Nephron progenitor cell (in vitro differentiated cells): ENCODE results near the gene ATP5PF.
A peak's percentile ranks its signal among the peaks of the same experiment; 100 is the strongest.

Experiments used
- DNase-seq: peaks from one replicate; pipeline ENCODE4 v3.0.0; 2021
- H3K27ac Mint-ChIP-seq: 2 replicates; pipeline ENCODE4 v1.8.0; 2021; ENCODE audit warnings: mild to moderate bottlenecking, moderate library complexity, mixed read lengths
- H3K27me3 Mint-ChIP-seq: 2 replicates; pipeline ENCODE4 v1.8.0; 2021; ENCODE audit warnings: mild to moderate bottlenecking, low read depth, mixed read lengths; ENCODE audit not compliant: poor library complexity
- H3K36me3 Mint-ChIP-seq: 2 replicates; pipeline ENCODE4 v1.8.0; 2021; ENCODE audit warnings: low read depth, mixed read lengths
- H3K4me1 Mint-ChIP-seq: 2 replicates; pipeline ENCODE4 v1.8.0; 2021; ENCODE audit warnings: mixed read lengths
- H3K4me3 Mint-ChIP-seq: 2 replicates; pipeline ENCODE4 v1.8.0; 2021; ENCODE audit warnings: mild to moderate bottlenecking, moderate library complexity, mixed read lengths
- H3K9me3 Mint-ChIP-seq: 2 replicates; pipeline ENCODE4 v1.8.0; 2021; ENCODE audit warnings: mild to moderate bottlenecking, moderate library complexity, mixed read lengths
- TF ChIP-seq, protein P1 (sequence below): fragments of 200-600 bp; sonication (generic); IDR thresholded peaks from 2 replicates; pipeline ENCODE4 v1.5.0; 2021; ENCODE audit warnings: antibody characterized with exemption

ATP5PF gene

DNA sequence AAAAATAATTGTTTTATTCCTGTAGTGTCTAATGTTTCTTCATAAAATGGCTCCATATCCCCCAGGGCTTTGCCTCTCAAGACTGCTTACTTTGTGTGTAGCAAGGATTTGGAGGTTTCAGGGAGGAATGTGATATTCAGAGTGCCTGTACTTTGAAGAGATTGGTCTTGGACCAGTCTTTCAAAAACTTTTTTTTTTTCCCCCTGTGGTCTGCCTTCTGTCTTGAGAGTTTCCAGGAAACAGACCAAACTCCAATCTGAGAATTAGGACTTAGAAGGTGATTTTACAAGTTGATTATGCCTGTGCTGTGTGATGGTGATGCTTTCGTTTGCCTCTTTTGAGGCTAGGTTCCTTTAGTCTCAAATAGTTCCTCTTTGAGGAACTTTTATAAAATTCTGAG is 26.0 kb upstream of the ATP5PF start:
- H3K36me3 Mint-ChIP-seq: peaks cover 47% of the 10 kb centered on the region
- peak overlapping the region; percentile 21 for H3K27ac Mint-ChIP-seq
- H3K27me3 Mint-ChIP-seq: no peaks in the 10 kb centered on the region
- H3K9me3 Mint-ChIP-seq: no peaks in the 10 kb centered on the region
- TF ChIP-seq, protein P1, sequence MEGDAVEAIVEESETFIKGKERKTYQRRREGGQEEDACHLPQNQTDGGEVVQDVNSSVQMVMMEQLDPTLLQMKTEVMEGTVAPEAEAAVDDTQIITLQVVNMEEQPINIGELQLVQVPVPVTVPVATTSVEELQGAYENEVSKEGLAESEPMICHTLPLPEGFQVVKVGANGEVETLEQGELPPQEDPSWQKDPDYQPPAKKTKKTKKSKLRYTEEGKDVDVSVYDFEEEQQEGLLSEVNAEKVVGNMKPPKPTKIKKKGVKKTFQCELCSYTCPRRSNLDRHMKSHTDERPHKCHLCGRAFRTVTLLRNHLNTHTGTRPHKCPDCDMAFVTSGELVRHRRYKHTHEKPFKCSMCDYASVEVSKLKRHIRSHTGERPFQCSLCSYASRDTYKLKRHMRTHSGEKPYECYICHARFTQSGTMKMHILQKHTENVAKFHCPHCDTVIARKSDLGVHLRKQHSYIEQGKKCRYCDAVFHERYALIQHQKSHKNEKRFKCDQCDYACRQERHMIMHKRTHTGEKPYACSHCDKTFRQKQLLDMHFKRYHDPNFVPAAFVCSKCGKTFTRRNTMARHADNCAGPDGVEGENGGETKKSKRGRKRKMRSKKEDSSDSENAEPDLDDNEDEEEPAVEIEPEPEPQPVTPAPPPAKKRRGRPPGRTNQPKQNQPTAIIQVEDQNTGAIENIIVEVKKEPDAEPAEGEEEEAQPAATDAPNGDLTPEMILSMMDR: no peak
- no peak for DNase-seq
- no peaks in the 10 kb centered on the region for H3K4me1 Mint-ChIP-seq
- H3K4me3 Mint-ChIP-seq: no peak overlapping the region

DNA sequence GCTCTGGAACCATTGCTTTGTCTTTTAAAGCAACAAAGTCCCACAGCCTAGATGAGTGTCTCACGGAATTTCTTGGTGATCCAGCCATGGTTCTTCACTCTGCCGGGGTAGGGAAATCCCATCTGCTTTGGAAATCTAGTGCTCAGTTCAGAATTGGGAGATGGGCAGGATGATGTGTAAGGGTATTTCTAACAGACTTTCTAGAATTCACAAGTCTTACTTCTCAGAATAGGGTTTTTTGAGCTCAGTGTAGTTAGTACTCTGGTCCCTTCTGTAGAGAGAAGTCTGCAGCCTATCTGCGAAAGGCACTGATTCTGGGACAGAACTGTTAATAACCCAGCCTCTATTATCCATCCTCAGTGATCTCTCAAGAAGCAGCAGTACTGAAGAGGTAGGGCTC is 25.4 kb upstream of the ATP5PF start:
- H3K27me3 Mint-ChIP-seq: no peaks in the 10 kb centered on the region

DNA sequence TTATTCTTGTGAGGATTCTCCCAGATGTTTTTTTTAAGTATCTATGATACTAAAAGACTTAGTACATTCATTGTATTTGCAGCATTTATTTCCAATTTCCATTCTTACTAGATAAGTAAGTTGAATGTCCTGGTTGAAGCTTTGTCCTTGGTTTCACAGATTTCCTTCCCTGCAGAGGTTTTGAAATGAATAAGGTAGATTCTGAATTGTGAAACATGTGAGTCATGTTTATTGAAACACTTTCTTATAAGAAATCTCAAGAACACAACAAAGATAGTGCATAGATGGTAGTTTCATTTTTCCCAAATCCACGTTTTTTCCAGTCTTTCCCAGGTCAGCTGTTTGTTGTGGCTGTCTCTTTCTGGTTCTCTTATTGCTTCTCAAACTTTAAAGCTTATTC is 24.9 kb upstream of the ATP5PF start:
- H3K9me3 Mint-ChIP-seq: no peaks in the 10 kb centered on the region
- no peak for DNase-seq

More for the DNA sequence above, 25.4 kb upstream of the ATP5PF start:
- Mint-ChIP-seq H3K9me3 (no peaks in the 10 kb centered on the region), H3K36me3 (peaks cover 41% of the 10 kb centered on the region), H3K4me3 (no peak overlapping the region), H3K4me1 (no peaks in the 10 kb centered on the region), H3K27ac (no peak overlapping the region)
- TF ChIP-seq, protein P1: no peak
- DNase-seq: no peak

DNA sequence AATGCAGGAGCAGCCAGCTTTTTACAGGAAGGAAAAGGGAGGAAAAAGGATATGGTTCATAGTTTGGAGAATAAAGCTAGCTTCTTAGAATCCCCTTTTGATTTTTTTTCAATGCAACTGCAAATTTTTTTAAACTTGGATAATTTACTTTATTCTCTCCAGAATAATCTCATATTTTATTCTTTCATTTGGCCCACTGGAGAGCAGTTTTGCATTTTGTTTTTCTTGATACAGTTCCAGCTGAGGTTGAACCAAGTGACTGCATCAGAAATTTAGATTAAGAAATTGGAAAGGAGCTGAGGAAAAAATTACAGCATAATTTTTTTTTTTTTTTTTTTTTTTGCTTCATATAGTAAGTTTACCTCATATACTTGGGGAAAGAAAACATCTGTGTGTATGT is 22.8 kb upstream of the ATP5PF start:
- H3K27ac Mint-ChIP-seq: no peak overlapping the region
- TF ChIP-seq, protein P1: no peak

More for the DNA sequence above, 24.9 kb upstream of the ATP5PF start:
- H3K4me3 Mint-ChIP-seq: no peak overlapping the region
- no peaks in the 10 kb centered on the region for H3K27me3 Mint-ChIP-seq
- TF ChIP-seq, protein P1: no peak
- H3K27ac Mint-ChIP-seq: no peak overlapping the region
- peaks cover 40% of the 10 kb centered on the region for H3K36me3 Mint-ChIP-seq
- no peaks in the 10 kb centered on the region for H3K4me1 Mint-ChIP-seq

DNA sequence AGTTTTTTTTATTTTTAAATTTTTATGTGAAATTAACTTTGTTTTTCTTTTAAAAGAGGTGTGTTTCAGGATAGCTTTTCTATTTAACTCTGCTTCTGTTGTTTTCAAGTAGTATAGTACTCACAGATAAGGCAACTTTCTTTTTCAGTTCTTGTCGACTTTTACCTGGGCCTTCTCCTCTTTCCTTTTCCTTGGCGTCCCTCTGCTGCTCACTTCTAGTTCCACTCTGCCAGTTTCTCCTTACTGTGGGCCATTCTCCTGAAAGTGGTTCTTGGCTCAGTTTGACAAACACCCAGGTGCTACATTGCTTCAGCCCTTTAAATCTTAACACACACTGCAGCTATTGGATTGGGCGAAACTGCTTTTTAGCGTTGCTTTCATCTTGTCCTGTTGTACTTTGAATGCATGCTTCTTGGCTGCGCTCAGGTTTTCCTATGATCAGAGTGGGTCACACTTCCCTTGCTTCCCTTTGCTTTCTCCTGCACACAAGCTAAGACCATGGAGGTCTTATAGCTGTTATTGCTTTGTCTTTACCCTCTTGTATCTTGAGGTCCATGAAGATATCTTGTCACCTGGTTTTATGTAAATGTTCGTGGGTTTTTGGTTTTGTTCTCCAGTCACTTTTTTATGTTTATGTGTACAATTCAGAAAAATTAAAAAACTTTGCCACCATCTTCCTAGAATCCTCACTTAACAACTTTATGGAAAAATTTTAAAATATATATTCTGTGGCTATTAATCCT is 21.7 kb upstream of the ATP5PF start:
- TF ChIP-seq, protein P1: no peak
- DNase-seq: no peak
- Mint-ChIP-seq H3K36me3 (peaks cover 42% of the 10 kb centered on the region), H3K27ac (peak overlapping the region; percentile 17), H3K27me3 (no peaks in the 10 kb centered on the region), H3K4me3 (no peak overlapping the region), H3K9me3 (no peaks in the 10 kb centered on the region), H3K4me1 (no peaks in the 10 kb centered on the region)

More for the DNA sequence above, 22.8 kb upstream of the ATP5PF start:
- no peaks in the 10 kb centered on the region for H3K9me3 Mint-ChIP-seq
- no peak overlapping the region for H3K4me3 Mint-ChIP-seq
- H3K27me3 Mint-ChIP-seq: no peaks in the 10 kb centered on the region
- no peaks in the 10 kb centered on the region for H3K4me1 Mint-ChIP-seq
- no peak for DNase-seq
- peaks cover 37% of the 10 kb centered on the region for H3K36me3 Mint-ChIP-seq

DNA sequence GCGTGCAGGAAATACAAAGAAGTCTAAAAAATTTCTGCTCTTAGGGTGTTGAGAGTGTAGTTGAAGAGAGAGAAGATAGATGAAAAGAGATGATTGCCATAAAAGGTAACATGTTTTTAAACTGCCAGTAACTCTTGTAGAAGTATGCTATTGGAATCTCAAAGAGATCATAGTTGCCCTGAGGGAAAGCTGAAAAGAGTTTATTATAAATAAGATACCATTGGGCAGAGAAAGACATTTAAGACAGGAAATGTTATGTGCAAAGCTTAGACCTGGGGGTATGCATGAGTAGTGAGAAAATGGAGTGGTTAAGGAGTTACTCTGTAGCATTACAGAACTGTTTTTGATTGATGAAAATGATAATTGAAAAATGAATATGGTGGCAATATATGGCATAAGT is 17.7 kb upstream of the ATP5PF start:
- no peaks in the 10 kb centered on the region for H3K9me3 Mint-ChIP-seq
- peaks cover 28% of the 10 kb centered on the region for H3K36me3 Mint-ChIP-seq
- H3K27ac Mint-ChIP-seq: no peak overlapping the region
- H3K4me1 Mint-ChIP-seq: peaks cover 9% of the 10 kb centered on the region
- no peak for DNase-seq
- TF ChIP-seq, protein P1: no peak
- no peaks in the 10 kb centered on the region for H3K27me3 Mint-ChIP-seq
- H3K4me3 Mint-ChIP-seq: no peak overlapping the region
